NCI-H1417 treated with DMSO at 0.1 percent for 48 hours (cell line): Measurements from ENCODE around the gene MT1B.

Source experiments
- DNase-seq: peaks from one replicate; lab custom pipeline; 2025; lab: John Stamatoyannopoulos, UW

MT1B gene

GRCh38 chr16:56684926-56685590 is 33.4 kb downstream of the MT1B start:
- no peak for DNase-seq

- no peak for DNase-seq
Measured at GRCh38 chr16:56686758-56687157, 35.1 kb downstream of the MT1B start.

DNA sequence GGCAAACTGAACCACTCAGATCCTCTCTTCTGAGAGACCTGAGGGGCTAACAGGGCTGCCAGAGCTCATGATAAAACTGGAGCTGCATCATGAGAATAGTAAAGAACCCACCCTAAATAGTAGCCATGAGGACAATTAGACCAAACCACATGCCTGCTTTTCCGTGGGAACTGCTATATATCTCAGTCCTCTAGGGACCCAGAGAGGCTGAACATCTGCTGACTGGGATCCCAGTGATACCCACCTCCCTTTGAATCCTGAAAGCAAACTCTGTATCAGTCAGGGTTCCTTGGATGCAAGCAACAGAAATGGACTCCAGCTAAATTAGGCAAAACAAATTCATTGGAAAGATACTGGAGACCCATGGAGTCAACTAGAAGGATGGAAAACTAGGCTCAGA is 37.1 kb downstream of the MT1B start:
- no peak for DNase-seq

- DNase-seq, result no peak
Measured at GRCh38 chr16:56689171-56689570, 37.5 kb downstream of the MT1B start.

DNA sequence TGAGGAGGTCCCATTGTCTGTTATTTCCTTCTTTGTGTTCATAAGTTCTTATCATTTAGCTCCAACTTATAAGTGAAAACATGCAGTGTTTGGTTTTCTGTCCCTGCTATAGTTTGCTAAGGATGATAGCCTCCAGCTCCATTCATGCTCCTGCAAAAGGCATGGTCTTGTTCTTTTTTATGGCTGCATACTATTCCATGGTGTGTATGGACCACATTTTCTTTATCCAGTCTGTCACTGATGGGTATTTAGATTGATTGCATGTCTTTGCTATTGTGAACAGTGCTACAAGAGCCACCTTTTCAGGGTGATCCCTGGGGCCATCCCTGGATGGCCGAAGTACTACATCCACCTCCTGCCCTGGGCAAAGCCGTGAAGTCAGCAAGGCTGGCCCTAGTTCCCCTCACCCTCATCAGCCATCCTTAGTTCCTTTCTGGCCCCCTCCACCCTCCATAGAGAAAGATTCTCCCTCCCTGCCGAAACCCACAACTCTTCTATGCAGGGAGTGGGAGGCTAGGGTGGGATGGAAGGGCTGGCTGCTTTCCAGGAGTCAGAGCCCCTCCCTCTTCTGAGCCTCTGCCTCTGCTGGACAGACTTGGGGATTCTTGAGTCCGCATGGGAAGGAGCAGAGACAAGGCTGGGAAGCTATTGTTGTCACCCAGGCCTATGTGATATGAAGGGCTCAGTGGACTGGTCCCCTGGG is 38.9 kb downstream of the MT1B start:
- no peak for DNase-seq

GRCh38 chr16:56691885-56692284 is 40.2 kb downstream of the MT1B start:
- no peak for DNase-seq

DNA sequence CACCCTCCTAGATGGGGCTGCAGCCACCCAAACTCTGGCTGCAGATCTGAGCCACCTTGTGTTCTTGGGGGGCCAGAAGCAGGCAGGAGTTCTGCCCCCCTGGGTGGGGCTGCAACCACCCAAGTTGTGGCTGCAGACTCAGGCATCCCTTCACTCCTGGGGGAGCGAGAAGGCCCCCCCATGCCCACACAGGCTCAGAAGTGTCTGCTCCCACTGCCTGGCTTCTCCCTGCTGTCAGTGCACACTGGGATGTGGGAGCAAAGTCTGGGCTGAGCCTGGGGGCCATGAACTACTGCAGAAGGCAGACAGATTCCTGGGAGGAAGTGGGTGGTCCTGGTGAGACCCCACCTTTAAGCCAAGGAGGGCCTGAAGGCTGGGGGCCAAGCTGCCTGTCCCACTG is 43.6 kb downstream of the MT1B start:
- DNase-seq, result no peak

- DNase-seq, result no peak
Measured at GRCh38 chr16:56697456-56698155, 45.9 kb downstream of the MT1B start.

DNA sequence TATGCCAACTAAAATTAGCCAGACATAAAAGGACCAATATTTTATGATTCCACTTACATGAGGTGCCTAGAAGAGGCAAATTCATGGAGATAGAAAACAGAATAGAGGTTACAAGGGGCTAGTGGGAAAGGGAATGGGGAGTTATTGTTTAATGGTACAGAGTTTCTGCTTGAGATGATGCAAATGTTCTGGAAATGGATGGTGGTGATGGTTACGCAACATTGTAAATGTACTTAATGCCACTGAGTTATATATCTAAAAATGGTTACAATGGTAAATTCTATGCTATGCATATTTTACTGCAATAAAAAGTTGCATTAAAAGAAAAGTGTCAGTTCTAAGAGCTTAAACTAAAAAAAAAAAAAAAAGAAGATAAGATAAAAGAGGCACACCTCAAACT is 48.5 kb downstream of the MT1B start:
- DNase-seq, result no peak

GRCh38 chr16:56700631-56701030 is 48.9 kb downstream of the MT1B start:
- no peak for DNase-seq

GRCh38 chr16:56701534-56701933 is 49.8 kb downstream of the MT1B start:
- DNase-seq, result no peak
